ENCODE measurements around the gene KHDC4. TPM values are rescaled to one million over a fixed set of nuclear protein-coding genes. Genes with fewer than 3 reads are reported as not detected.

The KHDC4 gene
- total and polyA plus RNA-seq, 9 of the 15 experiments (the other 6 are each of a cell fraction or from before 2014, with no cell fraction given): 12.1 to 185 (median 65.6) TPM

GRCh38 chr1:155983191-155984024 is 49.2 kb upstream of the KHDC4 start (continued):
- TF ChIP-seq, protein P1, sequence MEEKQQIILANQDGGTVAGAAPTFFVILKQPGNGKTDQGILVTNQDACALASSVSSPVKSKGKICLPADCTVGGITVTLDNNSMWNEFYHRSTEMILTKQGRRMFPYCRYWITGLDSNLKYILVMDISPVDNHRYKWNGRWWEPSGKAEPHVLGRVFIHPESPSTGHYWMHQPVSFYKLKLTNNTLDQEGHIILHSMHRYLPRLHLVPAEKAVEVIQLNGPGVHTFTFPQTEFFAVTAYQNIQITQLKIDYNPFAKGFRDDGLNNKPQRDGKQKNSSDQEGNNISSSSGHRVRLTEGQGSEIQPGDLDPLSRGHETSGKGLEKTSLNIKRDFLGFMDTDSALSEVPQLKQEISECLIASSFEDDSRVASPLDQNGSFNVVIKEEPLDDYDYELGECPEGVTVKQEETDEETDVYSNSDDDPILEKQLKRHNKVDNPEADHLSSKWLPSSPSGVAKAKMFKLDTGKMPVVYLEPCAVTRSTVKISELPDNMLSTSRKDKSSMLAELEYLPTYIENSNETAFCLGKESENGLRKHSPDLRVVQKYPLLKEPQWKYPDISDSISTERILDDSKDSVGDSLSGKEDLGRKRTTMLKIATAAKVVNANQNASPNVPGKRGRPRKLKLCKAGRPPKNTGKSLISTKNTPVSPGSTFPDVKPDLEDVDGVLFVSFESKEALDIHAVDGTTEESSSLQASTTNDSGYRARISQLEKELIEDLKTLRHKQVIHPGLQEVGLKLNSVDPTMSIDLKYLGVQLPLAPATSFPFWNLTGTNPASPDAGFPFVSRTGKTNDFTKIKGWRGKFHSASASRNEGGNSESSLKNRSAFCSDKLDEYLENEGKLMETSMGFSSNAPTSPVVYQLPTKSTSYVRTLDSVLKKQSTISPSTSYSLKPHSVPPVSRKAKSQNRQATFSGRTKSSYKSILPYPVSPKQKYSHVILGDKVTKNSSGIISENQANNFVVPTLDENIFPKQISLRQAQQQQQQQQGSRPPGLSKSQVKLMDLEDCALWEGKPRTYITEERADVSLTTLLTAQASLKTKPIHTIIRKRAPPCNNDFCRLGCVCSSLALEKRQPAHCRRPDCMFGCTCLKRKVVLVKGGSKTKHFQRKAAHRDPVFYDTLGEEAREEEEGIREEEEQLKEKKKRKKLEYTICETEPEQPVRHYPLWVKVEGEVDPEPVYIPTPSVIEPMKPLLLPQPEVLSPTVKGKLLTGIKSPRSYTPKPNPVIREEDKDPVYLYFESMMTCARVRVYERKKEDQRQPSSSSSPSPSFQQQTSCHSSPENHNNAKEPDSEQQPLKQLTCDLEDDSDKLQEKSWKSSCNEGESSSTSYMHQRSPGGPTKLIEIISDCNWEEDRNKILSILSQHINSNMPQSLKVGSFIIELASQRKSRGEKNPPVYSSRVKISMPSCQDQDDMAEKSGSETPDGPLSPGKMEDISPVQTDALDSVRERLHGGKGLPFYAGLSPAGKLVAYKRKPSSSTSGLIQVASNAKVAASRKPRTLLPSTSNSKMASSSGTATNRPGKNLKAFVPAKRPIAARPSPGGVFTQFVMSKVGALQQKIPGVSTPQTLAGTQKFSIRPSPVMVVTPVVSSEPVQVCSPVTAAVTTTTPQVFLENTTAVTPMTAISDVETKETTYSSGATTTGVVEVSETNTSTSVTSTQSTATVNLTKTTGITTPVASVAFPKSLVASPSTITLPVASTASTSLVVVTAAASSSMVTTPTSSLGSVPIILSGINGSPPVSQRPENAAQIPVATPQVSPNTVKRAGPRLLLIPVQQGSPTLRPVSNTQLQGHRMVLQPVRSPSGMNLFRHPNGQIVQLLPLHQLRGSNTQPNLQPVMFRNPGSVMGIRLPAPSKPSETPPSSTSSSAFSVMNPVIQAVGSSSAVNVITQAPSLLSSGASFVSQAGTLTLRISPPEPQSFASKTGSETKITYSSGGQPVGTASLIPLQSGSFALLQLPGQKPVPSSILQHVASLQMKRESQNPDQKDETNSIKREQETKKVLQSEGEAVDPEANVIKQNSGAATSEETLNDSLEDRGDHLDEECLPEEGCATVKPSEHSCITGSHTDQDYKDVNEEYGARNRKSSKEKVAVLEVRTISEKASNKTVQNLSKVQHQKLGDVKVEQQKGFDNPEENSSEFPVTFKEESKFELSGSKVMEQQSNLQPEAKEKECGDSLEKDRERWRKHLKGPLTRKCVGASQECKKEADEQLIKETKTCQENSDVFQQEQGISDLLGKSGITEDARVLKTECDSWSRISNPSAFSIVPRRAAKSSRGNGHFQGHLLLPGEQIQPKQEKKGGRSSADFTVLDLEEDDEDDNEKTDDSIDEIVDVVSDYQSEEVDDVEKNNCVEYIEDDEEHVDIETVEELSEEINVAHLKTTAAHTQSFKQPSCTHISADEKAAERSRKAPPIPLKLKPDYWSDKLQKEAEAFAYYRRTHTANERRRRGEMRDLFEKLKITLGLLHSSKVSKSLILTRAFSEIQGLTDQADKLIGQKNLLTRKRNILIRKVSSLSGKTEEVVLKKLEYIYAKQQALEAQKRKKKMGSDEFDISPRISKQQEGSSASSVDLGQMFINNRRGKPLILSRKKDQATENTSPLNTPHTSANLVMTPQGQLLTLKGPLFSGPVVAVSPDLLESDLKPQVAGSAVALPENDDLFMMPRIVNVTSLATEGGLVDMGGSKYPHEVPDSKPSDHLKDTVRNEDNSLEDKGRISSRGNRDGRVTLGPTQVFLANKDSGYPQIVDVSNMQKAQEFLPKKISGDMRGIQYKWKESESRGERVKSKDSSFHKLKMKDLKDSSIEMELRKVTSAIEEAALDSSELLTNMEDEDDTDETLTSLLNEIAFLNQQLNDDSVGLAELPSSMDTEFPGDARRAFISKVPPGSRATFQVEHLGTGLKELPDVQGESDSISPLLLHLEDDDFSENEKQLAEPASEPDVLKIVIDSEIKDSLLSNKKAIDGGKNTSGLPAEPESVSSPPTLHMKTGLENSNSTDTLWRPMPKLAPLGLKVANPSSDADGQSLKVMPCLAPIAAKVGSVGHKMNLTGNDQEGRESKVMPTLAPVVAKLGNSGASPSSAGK (IDR thresholded peaks at IDR 0.05): no peak
- no peak for TF ChIP-seq PRDM10 (IDR thresholded peaks at IDR 0.05; ENCODE audit: partially characterized antibody)
- no peak for TF ChIP-seq ZC3H11A (IDR thresholded peaks at IDR 0.05; ENCODE audit: low read depth, low read length)
- no peak for TF ChIP-seq COPS2 (conservative IDR thresholded peaks at IDR 0.05)
- no peak for TF ChIP-seq CCNT2 (IDR thresholded peaks at IDR 0.05; ENCODE audit: borderline replicate concordance, extremely low read depth, insufficient read length, low read depth, low read length)
- TF ChIP-seq PCBP1 (IDR thresholded peaks at IDR 0.05; ENCODE audit: low read depth, low read length, poor library complexity, severe bottlenecking): no peak
- no peak for TF ChIP-seq SIX5 (IDR thresholded peaks at IDR 0.05; ENCODE audit: borderline replicate concordance in 1 of 2, insufficient read depth in 1 of 2, low read depth in 1 of 2, low read length in 2 of 2)
- TF ChIP-seq, protein P2, sequence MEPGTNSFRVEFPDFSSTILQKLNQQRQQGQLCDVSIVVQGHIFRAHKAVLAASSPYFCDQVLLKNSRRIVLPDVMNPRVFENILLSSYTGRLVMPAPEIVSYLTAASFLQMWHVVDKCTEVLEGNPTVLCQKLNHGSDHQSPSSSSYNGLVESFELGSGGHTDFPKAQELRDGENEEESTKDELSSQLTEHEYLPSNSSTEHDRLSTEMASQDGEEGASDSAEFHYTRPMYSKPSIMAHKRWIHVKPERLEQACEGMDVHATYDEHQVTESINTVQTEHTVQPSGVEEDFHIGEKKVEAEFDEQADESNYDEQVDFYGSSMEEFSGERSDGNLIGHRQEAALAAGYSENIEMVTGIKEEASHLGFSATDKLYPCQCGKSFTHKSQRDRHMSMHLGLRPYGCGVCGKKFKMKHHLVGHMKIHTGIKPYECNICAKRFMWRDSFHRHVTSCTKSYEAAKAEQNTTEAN (CRISPR knock-in tag; IDR thresholded peaks at IDR 0.05): no peak
- no peak for TF ChIP-seq KLF10 (CRISPR knock-in tag; IDR thresholded peaks at IDR 0.05)

All from K562 (cell line).